GM12873 (cell line): ENCODE data around the gene SMAD1.

Source experiments
- TF ChIP-seq, protein P1 (sequence below): IDR thresholded peaks from 2 replicates; pipeline ENCODE4 v1.5.1; 2012; ENCODE audit warnings: low read depth, mild to moderate bottlenecking, moderate library complexity, low read length, control low read depth; ENCODE audit not compliant: insufficient read depth; ENCODE audit errors: missing control alignments

SMAD1 gene

DNA sequence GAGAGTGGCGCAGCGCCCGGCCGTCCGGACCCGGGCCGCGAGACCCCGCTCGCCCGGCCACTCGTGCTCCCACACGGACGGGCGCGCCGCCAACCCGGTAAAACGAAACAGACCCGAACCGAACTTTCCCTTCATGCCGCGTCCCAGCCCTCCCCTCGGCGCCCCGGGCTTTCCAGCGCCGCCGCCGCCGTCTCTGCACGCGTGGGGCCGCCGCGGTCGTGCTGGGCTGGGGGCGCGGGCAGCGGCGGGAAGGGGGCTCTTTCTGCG is 222 bp downstream of the SMAD1 start:
- TF ChIP-seq, protein P1, sequence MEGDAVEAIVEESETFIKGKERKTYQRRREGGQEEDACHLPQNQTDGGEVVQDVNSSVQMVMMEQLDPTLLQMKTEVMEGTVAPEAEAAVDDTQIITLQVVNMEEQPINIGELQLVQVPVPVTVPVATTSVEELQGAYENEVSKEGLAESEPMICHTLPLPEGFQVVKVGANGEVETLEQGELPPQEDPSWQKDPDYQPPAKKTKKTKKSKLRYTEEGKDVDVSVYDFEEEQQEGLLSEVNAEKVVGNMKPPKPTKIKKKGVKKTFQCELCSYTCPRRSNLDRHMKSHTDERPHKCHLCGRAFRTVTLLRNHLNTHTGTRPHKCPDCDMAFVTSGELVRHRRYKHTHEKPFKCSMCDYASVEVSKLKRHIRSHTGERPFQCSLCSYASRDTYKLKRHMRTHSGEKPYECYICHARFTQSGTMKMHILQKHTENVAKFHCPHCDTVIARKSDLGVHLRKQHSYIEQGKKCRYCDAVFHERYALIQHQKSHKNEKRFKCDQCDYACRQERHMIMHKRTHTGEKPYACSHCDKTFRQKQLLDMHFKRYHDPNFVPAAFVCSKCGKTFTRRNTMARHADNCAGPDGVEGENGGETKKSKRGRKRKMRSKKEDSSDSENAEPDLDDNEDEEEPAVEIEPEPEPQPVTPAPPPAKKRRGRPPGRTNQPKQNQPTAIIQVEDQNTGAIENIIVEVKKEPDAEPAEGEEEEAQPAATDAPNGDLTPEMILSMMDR = no peak

DNA sequence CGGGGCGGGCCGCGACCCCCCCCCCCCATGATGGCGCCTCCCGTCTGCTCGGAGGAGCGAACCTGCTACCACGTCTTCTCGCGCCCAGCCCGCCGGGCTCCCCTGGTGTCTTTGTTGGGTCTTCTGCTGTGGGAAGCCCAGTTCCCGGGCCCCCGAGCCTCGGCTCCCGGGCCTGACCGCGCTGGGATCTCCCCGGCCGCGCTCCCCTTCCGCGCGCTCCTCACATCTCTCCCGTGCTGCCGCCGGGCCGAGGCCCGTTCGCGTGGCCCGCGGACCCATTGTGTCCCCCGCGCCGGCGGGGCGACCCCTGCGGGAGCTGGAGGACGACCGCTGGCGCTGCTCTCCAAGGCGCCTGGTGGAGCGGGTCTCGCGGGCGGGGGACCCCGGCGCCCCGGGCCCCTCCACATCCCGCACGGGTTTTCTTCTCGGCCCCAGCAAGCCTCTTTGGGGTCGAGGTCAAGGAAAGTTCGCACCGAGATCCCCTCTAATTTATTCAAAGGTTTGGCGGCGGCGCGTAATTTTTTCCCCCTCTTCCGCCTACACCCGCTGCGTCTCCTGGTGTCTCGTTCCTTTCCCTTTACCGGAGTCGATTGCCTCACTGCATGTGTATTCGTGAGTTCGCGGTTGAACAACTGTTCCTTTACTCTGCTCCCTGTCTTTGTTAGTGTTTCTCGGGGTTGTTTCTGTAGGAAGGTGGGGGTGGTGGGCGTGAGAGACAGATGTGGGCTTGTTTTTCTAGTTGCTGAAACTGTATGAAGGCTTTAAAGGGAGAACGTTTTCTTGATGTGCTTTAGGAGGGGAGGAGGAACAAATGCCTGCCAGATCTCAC is 770 bp downstream of the SMAD1 start:
- TF ChIP-seq, protein P1 = peak; percentile 3

DNA sequence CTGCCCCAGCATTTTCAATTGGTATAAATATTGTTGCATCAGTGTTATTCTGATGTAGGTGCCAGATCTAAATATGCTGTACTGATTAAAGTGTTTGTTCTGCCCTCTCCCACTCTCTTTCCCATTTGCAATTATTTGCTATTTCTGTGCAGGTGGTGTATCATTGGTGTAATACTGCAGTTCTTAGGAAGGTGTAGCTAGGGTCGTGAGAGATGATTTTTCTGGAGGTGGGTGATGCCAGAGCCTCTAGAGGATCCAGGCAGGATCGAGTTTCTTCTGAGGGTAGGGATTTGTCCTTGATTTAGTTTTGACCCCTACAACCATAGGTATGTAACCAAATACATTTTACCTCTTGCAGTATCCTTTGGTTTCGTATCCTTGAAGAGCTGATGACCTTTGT is 1.9 kb downstream of the SMAD1 start:
- TF ChIP-seq, protein P1 = no peak

DNA sequence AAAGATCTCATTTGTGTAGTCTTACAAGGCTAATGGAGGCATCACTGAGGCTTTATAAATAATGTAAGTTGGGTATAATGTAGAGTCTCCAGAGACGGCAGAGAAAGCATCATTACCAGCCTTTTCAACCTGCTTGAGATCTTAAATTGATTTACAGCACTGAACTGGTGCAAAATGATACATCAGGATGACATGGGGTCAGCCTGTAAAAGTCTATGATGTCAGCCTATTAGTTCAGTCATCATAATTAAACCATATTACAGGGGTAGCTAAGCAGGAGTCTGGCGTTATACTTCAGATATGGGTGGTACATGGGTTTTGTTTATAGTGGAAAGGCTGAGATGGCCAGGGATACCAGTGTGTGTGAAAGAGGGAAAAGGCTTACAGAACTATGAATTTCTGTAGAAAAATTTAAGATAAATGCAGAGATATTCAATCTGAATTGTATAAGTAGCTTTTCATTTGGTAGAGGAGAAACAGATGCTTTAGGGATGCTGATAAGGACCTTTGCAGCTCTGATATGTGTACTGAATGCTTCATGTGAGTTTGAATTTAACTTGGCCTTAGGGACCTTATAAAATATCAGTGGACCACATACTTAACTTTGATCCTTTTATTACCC is 2.7 kb downstream of the SMAD1 start:
- TF ChIP-seq, protein P1 = no peak

DNA sequence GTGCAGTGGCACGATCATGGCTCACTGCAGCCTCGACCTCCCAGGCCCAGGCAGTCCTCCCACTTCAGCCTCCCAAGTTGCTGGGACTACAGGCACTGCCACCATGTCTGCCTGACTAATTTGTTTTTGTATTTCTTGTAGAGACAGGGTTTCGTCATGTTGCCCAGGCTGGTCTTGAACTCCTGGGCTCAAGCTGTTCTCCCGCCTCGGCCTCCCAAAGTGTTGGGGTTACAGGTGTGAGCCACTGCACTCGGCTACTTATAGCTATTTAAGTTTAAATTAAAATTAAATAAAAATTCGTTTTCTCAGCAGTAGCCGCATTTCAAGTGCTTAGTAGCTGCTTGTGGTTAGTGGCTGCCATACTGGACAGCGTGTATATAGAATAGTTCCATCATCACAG is 3.5 kb downstream of the SMAD1 start:
- TF ChIP-seq, protein P1 = no peak

DNA sequence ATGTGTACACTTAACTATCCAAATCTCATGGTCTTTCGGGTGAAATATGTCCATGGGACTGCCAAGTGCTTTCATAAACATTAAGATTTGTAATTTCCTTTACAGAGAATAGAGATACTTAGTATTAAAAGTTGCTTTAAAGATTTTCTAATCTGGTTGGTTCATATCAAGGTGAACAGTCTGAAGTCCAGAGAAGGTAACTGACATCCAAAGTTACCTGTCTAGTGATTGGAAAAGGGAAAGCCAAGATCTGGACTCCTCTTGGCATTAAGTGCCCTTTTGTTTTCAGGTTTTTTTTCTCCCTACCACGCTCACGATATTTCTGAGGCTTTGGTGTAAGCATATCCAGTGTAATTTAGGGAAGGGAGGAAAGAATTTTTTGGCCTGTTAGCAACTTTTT is 5.0 kb downstream of the SMAD1 start:
- TF ChIP-seq, protein P1 = no peak

DNA sequence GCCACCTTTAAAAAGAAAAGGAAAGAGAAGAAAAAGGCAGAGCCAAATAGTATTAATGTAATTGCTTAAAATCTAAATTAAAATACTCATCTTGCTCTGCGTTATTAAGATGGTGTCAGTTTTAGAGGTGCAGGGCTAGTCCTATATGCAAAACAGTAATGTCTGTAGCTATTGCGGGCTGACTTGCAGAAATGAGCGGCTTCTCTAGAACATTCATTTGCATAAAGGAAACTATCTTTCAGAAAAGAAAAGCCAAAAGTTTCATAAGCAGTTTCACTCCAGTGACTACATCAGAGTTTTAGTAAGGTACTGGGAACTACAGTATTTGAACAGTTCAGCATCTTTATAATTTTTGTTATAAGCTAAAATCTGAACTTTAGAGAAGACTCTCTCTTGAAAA is 6.0 kb downstream of the SMAD1 start:
- TF ChIP-seq, protein P1 = no peak
